ENCODE measurements around the gene SLAMF9. TPM values are rescaled to one million over a fixed set of nuclear protein-coding genes. Genes with fewer than 3 reads are reported as not detected.

Gene SLAMF9
- total RNA-seq, 2 donors from 2014 or later, result not detected

GRCh38 chr1:159938905-159939677 is 14.9 kb downstream of the SLAMF9 start:
- TF ChIP-seq POLR2AphosphoS5 (IDR thresholded peaks at IDR 0.05) (no peak), POLR2A (IDR thresholded peaks at IDR 0.05) (no peak), CTCF (IDR thresholded peaks at IDR 0.05) (no peak)
- 79% methylated on average over 6 of the region's 6 CpGs for WGBS
- Histone ChIP-seq H3K4me3 (no peak overlapping the region), H3K4me1 (replicated peaks) (no peaks in the 10 kb centered on the region), H3K27me3 (replicated peaks; ENCODE audit: insufficient read depth) (no peaks in the 10 kb centered on the region), H3K9me3 (no peaks in the 10 kb centered on the region), H3K27ac (no peak overlapping the region), H3K36me3 (no peaks in the 10 kb centered on the region)
- intact Hi-C loops (cut with DNase I), result no loop called here
- no peak for DNase-seq (ENCODE audit: low spot score)

GRCh38 chr1:159938211-159938852 is 15.7 kb downstream of the SLAMF9 start:
- Histone ChIP-seq H3K27ac (no peak overlapping the region), H3K9me3 (no peaks in the 10 kb centered on the region), H3K4me3 (no peak overlapping the region), H3K27me3 (replicated peaks; ENCODE audit: insufficient read depth) (no peaks in the 10 kb centered on the region), H3K36me3 (no peaks in the 10 kb centered on the region), H3K4me1 (replicated peaks) (no peaks in the 10 kb centered on the region)
- DNase-seq (ENCODE audit: low spot score), result no peak
- WGBS, result 53% methylated on average over 7 of the region's 7 CpGs
- no peak for TF ChIP-seq POLR2A (IDR thresholded peaks at IDR 0.05)
- TF ChIP-seq POLR2AphosphoS5 (IDR thresholded peaks at IDR 0.05), result no peak
- TF ChIP-seq CTCF (IDR thresholded peaks at IDR 0.05), result no peak
- intact Hi-C loops (cut with DNase I), result no loop called here

- Histone ChIP-seq H3K4me1 (replicated peaks) (no peaks in the 10 kb centered on the region), H3K36me3 (no peaks in the 10 kb centered on the region), H3K9me3 (no peaks in the 10 kb centered on the region), H3K27ac (no peak overlapping the region), H3K27me3 (replicated peaks; ENCODE audit: insufficient read depth) (no peaks in the 10 kb centered on the region), H3K4me3 (no peak overlapping the region)
- TF ChIP-seq CTCF (IDR thresholded peaks at IDR 0.05) (no peak), POLR2A (IDR thresholded peaks at IDR 0.05) (no peak), POLR2AphosphoS5 (IDR thresholded peaks at IDR 0.05) (no peak)
- DNase-seq (ENCODE audit: low spot score), result no peak
- WGBS, result 39% methylated on average over 4 of the region's 4 CpGs
- intact Hi-C loops (cut with DNase I), result no loop called here
These were observed 16.8 kb downstream of the SLAMF9 start for GRCh38 chr1:159937054-159937750.

- H3K4me3 ChIP-seq, result no peak overlapping the region
- 35% methylated on average over 16 of the region's 16 CpGs for WGBS
- H3K9me3 ChIP-seq, result no peaks in the 10 kb centered on the region
- DNase-seq (ENCODE audit: low spot score), result peak; percentile 62
- H3K4me1 ChIP-seq (replicated peaks), result no peaks in the 10 kb centered on the region
- H3K27me3 ChIP-seq (replicated peaks; ENCODE audit: insufficient read depth), result no peaks in the 10 kb centered on the region
- no peak overlapping the region for H3K27ac ChIP-seq
- intact Hi-C loops (cut with DNase I), result loop anchor here (1.0 kb wide), 1 partner anchor 71 kb away; no protein-coding TSS in a partner anchor
- H3K36me3 ChIP-seq, result no peaks in the 10 kb centered on the region
- TF ChIP-seq CTCF (IDR thresholded peaks at IDR 0.05) (peak; percentile 95 to 98 (median 96)), POLR2A (IDR thresholded peaks at IDR 0.05) (no peak), POLR2AphosphoS5 (IDR thresholded peaks at IDR 0.05) (no peak)
These were observed 17.6 kb downstream of the SLAMF9 start for GRCh38 chr1:159936273-159936904.
